Endothelial cell of umbilical vein (primary cell): ENCODE results near the gene IL22RA2. TPM values are rescaled to one million over a fixed set of nuclear protein-coding genes. Genes with fewer than 3 reads are reported as not detected.

Source experiments
- BruUV-seq: library from RNA; stranded (reverse); fragments of 400-500 nt; replicated peaks from 2 replicates; lab custom pipeline; 2021; lab: Mats Ljungman, UMichigan
- CTCF ChIA-PET: fragments of 300-600, 350-600 bp; sonication (Branson Sonifier 250); formaldehyde crosslinking; loops from one replicate; lab custom pipeline; 2021; ENCODE audit warnings: antibody characterized with exemption, inconsistent platforms; lab: Charles Lee
- POLR2A ChIA-PET: fragments of 300-600, 350-600 bp; sonication (Branson Sonifier 250); formaldehyde crosslinking; loops from one replicate; lab custom pipeline; 2021; ENCODE audit warnings: antibody characterized with exemption, inconsistent platforms; lab: Charles Lee
- DNase-seq: peaks from one replicate; pipeline ENCODE4 v3.0.0-alpha.2; 2011; ENCODE audit warnings: low read depth, low spot score
- FAIRE-seq: peaks from 2 replicates; lab custom pipeline; 2011; peaks lifted over from hg19 to GRCh38; lab: Jason Lieb, UNC
- H2AFZ ChIP-seq: 2 replicates; pipeline ENCODE4 v1.6.0; 2012; ENCODE audit warnings: low read depth, low read length, control low read depth, inconsistent platforms
- H3K27ac ChIP-seq: 2 replicates; pipeline ENCODE4 v1.5.1; 2011; ENCODE audit warnings: low read depth, mild to moderate bottlenecking, control low read depth, low read length, moderate library complexity; ENCODE audit not compliant: insufficient read depth
- H3K27me3 ChIP-seq, 2 experiments: 2 replicates each; pipeline versions ENCODE4 v1.6.0 to v1.6.1; 2011; ENCODE audit warnings: low read length in 2 of 2, mixed read lengths in 1 of 2; ENCODE audit not compliant: control insufficient read depth in 2 of 2, insufficient read depth in 2 of 2
- H3K36me3 ChIP-seq, 2 experiments: 2 replicates in 1 of 2; 3 replicates in 1 of 2; pipeline ENCODE4 v1.5.1; 2011; ENCODE audit warnings: low read length in 2 of 2, mild to moderate bottlenecking in 1 of 2, moderate library complexity in 1 of 2; ENCODE audit not compliant: control insufficient read depth in 2 of 2, insufficient read depth in 2 of 2; ENCODE audit errors: extremely low read depth in 1 of 2
- H3K4me1 ChIP-seq: 3 replicates; pipeline ENCODE4 v1.5.1; 2011; ENCODE audit warnings: mild to moderate bottlenecking, low read length; ENCODE audit not compliant: control insufficient read depth, insufficient read depth; ENCODE audit errors: extremely low read depth
- H3K4me2 ChIP-seq: 2 replicates; pipeline ENCODE4 v1.6.1; 2011; ENCODE audit warnings: low read length, control low read depth, mixed read lengths; ENCODE audit not compliant: insufficient read depth
- H3K4me3 ChIP-seq, 3 experiments: fragments of 200-600 bp in 1 of 3; sonication (generic), shearing (Covaris generic) in 1 of 3; replicated peaks in 1 of 3; 2 replicates each; pipeline ENCODE4 v1.5.1; 2011 to 2016; ENCODE audit warnings: control low read depth in 3 of 3, low read length in 3 of 3, mild to moderate bottlenecking in 2 of 3, inconsistent platforms in 1 of 3, low read depth in 1 of 3, moderate library complexity in 1 of 3; ENCODE audit not compliant: insufficient read depth in 1 of 3
- H3K79me2 ChIP-seq: 2 replicates; pipeline ENCODE4 v1.6.0; 2012; ENCODE audit warnings: low read length, inconsistent platforms; ENCODE audit not compliant: control insufficient read depth, insufficient read depth
- H3K9ac ChIP-seq: replicated peaks from 2 replicates; pipeline ENCODE3; 2011; ENCODE audit warnings: low read length, control low read depth; ENCODE audit not compliant: insufficient read depth; ENCODE audit errors: extremely low read depth
- H3K9me1 ChIP-seq: replicated peaks from 3 replicates; pipeline ENCODE4 v1.6.0; 2011; ENCODE audit warnings: mild to moderate bottlenecking, low read length; ENCODE audit not compliant: control insufficient read depth, insufficient read depth; ENCODE audit errors: extremely low read depth
- H3K9me3 ChIP-seq: replicated peaks from 2 replicates; pipeline ENCODE4 v1.5.1; 2012; ENCODE audit warnings: low read length, inconsistent platforms; ENCODE audit not compliant: control insufficient read depth, insufficient read depth
- H4K20me1 ChIP-seq: replicated peaks from 2 replicates; pipeline ENCODE3; 2011; ENCODE audit warnings: mild to moderate bottlenecking, low read length; ENCODE audit not compliant: control insufficient read depth, insufficient read depth; ENCODE audit errors: extremely low read depth
- EZH2 ChIP-seq: IDR thresholded peaks from 2 replicates; pipeline ENCODE4 v1.6.1; 2012; ENCODE audit warnings: borderline replicate concordance, low read depth, mild to moderate bottlenecking, moderate library complexity, low read length, inconsistent platforms; ENCODE audit not compliant: severe bottlenecking
- FOS ChIP-seq: IDR thresholded peaks from 2 replicates; pipeline ENCODE4 v1.6.1; 2011; ENCODE audit warnings: mild to moderate bottlenecking, low read length, moderate library complexity, borderline replicate concordance; ENCODE audit not compliant: insufficient read depth
- GATA2 ChIP-seq: IDR thresholded peaks from 2 replicates; pipeline ENCODE4 v1.7.0; 2011; ENCODE audit warnings: low read depth, mild to moderate bottlenecking, moderate library complexity, mixed read lengths, low read length; ENCODE audit not compliant: insufficient read length, insufficient read depth
- JUN ChIP-seq: IDR thresholded peaks from 2 replicates; pipeline ENCODE4 v1.6.1; 2011; ENCODE audit warnings: borderline replicate concordance, low read depth; ENCODE audit not compliant: insufficient read length, insufficient read depth
- MAX ChIP-seq: IDR thresholded peaks from 2 replicates; pipeline ENCODE4 v1.6.1; 2011; ENCODE audit not compliant: insufficient read depth, insufficient read length
- MYC ChIP-seq: IDR thresholded peaks from one replicate; pipeline ENCODE4 v1.6.1; 2011; ENCODE audit warnings: mild to moderate bottlenecking, low read depth, low read length
- POLR2A ChIP-seq: IDR thresholded peaks from 2 replicates; pipeline ENCODE4 v1.6.1; 2012; ENCODE audit warnings: low read depth, mild to moderate bottlenecking, control low read depth, low read length
- POLR2AphosphoS5 ChIP-seq: IDR thresholded peaks from 2 replicates; pipeline ENCODE4 v1.6.1; 2012; ENCODE audit warnings: low read depth, mild to moderate bottlenecking, control low read depth, low read length, moderate library complexity; ENCODE audit not compliant: insufficient read depth
- dilution Hi-C: fragments of 300-500 bp; cut with MboI; formaldehyde crosslinking; loops from one replicate; pipeline ENCODE4 v1.15.0; 2019; ENCODE audit warnings: low sequenced_read_pairs; ENCODE audit not compliant: extremely low pct_ligation_motif_present
- intact Hi-C: fragments of 100-400 bp; cut with micrococcal nuclease; formaldehyde crosslinking; loops from one replicate; pipeline ENCODE4 v1.10.0; 2022
- polyA plus RNA-seq, 4 experiments: library from polyadenylated mRNA; depleted of rRNA in 3 of 4; stranded (reverse) in 3 of 4; unstranded in 1 of 4; fragments of >200 nt; gene quantifications; 2 replicates each; pipeline versions ENCODE4 v1.2.1 to v1.2.3, GENCODE V29; 2011 to 2012; ENCODE audit warnings: missing spikeins in 1 of 4
- total RNA-seq: library from RNA; stranded (reverse); gene quantifications from 2 replicates; pipeline ENCODE4 v1.2.3, GENCODE V29; 2021
- TF ChIP-seq, protein P1 (sequence below), 2 donors: IDR thresholded peaks; 1 replicate in 1 of 2; 2 replicates in 1 of 2; pipeline ENCODE4 v1.5.1; 2011; ENCODE audit warnings: low read length in 2 of 2, mild to moderate bottlenecking in 2 of 2, moderate library complexity in 2 of 2, control low read depth in 1 of 2, inconsistent platforms in 1 of 2, low read depth in 1 of 2; ENCODE audit not compliant: insufficient read depth in 1 of 2; ENCODE audit errors: extremely low read depth in 1 of 2

Gene IL22RA2
- total and polyA plus RNA-seq, 2 donors (not counting 3 experiments of a cell fraction or from before 2014, with no cell fraction given), result not detected

DNA sequence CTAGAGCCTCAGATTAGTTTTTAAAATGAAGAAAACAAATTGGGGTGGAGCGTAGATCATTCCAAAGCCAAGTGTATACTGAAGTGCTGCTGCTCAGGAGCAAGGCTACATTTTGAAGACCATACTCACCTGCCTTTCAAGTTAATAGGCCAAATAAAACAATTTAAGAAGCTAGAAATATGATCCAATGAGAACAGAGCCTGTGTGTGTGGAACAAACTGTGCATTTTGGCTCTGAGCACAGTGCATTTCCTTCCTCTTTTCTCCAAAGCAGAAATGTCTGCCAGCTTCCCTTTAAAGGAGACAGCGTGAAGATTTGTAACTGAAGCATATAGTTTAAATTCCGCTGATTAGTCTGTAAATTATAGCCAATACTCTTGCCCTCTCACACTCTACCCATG lies 48.9 kb upstream of the IL22RA2 start:
- ChIA-PET POLR2A (interaction anchor here (1.0 kb wide), 1 partner anchor 12 kb away, joined by 5 read pairs; no protein-coding TSS in a partner anchor), CTCF (interaction anchor here (0.9 to 1.8 kb wide), 9 partner anchors 9 to 128 kb away, joined by 3 to 7 read pairs (median 4); no protein-coding TSS in a partner anchor)
- Histone ChIP-seq H3K36me3 (no peaks in the 10 kb centered on the region), H3K4me1 (peaks cover 36% of the 10 kb centered on the region), H3K27me3 (no peaks in the 10 kb centered on the region), H3K79me2 (peaks cover 12% of the 10 kb centered on the region), H3K9me3 (no peaks in the 10 kb centered on the region), H3K4me3 (no peak overlapping the region), H4K20me1 (no peaks in the 10 kb centered on the region), H3K4me2 (peak overlapping the region; percentile 72), H3K9ac (no peak overlapping the region), H3K27ac (peak overlapping the region; percentile 35), H2AFZ (peak overlapping the region; percentile 69), H3K9me1 (no peaks in the 10 kb centered on the region)
- peak; percentile 85 for DNase-seq
- dilution Hi-C loops (no loop called here), intact Hi-C loops (loop anchor here (5.0 kb wide), 1 partner anchor 935 kb away; the partner anchor contains the start of gene BCLAF1)
- no TSS peak for BruUV-seq
- peak; percentile 91 for FAIRE-seq
- TF ChIP-seq MYC (no peak), POLR2A (no peak), MAX (no peak), EZH2 (no peak), JUN (no peak), FOS (no peak), GATA2 (no peak), POLR2AphosphoS5 (no peak)
- TF ChIP-seq, protein P1, sequence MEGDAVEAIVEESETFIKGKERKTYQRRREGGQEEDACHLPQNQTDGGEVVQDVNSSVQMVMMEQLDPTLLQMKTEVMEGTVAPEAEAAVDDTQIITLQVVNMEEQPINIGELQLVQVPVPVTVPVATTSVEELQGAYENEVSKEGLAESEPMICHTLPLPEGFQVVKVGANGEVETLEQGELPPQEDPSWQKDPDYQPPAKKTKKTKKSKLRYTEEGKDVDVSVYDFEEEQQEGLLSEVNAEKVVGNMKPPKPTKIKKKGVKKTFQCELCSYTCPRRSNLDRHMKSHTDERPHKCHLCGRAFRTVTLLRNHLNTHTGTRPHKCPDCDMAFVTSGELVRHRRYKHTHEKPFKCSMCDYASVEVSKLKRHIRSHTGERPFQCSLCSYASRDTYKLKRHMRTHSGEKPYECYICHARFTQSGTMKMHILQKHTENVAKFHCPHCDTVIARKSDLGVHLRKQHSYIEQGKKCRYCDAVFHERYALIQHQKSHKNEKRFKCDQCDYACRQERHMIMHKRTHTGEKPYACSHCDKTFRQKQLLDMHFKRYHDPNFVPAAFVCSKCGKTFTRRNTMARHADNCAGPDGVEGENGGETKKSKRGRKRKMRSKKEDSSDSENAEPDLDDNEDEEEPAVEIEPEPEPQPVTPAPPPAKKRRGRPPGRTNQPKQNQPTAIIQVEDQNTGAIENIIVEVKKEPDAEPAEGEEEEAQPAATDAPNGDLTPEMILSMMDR (IDR thresholded peaks at IDR 0.05; ENCODE audit: extremely low read depth in 1 of 2, insufficient read depth in 1 of 2, low read depth in 1 of 2, low read length in 2 of 2), result no peak
